H9 (cell line): ENCODE measurements around the gene DCLRE1A. TPM values are rescaled to one million over a fixed set of nuclear protein-coding genes. Genes with fewer than 3 reads are reported as not detected.

ENCODE experiments used
- DNase-seq: peaks from one replicate; pipeline ENCODE4 v3.0.0-alpha.2; 2017
- H2AFZ ChIP-seq: one replicate; pipeline ENCODE4 v1.6.1; 2013; ENCODE audit warnings: mild to moderate bottlenecking, low read length, control low read depth, moderate library complexity
- H2AK5ac ChIP-seq: 2 replicates; pipeline ENCODE4 v1.6.1; 2013; ENCODE audit warnings: low read length, control low read depth, mixed read lengths; ENCODE audit not compliant: insufficient read length
- H2BK120ac ChIP-seq: one replicate; pipeline ENCODE4 v1.6.1; 2013; ENCODE audit warnings: low read depth, mild to moderate bottlenecking, low read length, control low read depth, inconsistent platforms; ENCODE audit not compliant: poor library complexity, severe bottlenecking
- H2BK12ac ChIP-seq: 2 replicates; pipeline ENCODE4 v1.6.1; 2013; ENCODE audit warnings: low read length, control low read depth, mixed read lengths, low read depth; ENCODE audit not compliant: insufficient read length
- H2BK15ac ChIP-seq: 2 replicates; pipeline ENCODE4 v1.6.1; 2013; ENCODE audit warnings: low read depth, low read length, control low read depth
- H2BK20ac ChIP-seq: one replicate; pipeline ENCODE4 v1.6.1; 2013; ENCODE audit warnings: low read depth, mild to moderate bottlenecking, low read length, control low read depth, inconsistent platforms; ENCODE audit not compliant: poor library complexity, severe bottlenecking
- H2BK5ac ChIP-seq: 2 replicates; pipeline ENCODE4 v1.6.1; 2013; ENCODE audit warnings: low read length, control low read depth, mixed read lengths; ENCODE audit not compliant: insufficient read length
- H3K14ac ChIP-seq: 2 replicates; pipeline ENCODE4 v1.6.1; 2013; ENCODE audit warnings: low read length, control low read depth; ENCODE audit not compliant: insufficient read depth
- H3K18ac ChIP-seq: 2 replicates; pipeline ENCODE4 v1.6.1; 2013; ENCODE audit warnings: low read depth, mild to moderate bottlenecking, mixed read lengths, low read length, control low read depth; ENCODE audit not compliant: insufficient read length
- H3K23ac ChIP-seq: 2 replicates; pipeline ENCODE4 v1.6.1; 2013; ENCODE audit warnings: low read length, control low read depth, mixed read lengths, low read depth; ENCODE audit not compliant: insufficient read length
- H3K23me2 ChIP-seq: 2 replicates; pipeline ENCODE4 v1.6.1; 2013; ENCODE audit warnings: low read depth, mild to moderate bottlenecking, mixed read lengths, low read length, control low read depth; ENCODE audit not compliant: insufficient read length, poor library complexity, severe bottlenecking
- H3K27ac ChIP-seq: 2 replicates; pipeline ENCODE4 v1.5.1; 2013; ENCODE audit warnings: low read length, control low read depth, mixed read lengths, low read depth; ENCODE audit not compliant: insufficient read length
- H3K27me3 ChIP-seq: 2 replicates; pipeline ENCODE4 v1.6.1; 2013; ENCODE audit warnings: low read length, control low read depth, inconsistent platforms; ENCODE audit not compliant: insufficient read depth
- H3K4ac ChIP-seq: 2 replicates; pipeline ENCODE4 v1.6.1; 2013; ENCODE audit warnings: low read depth, mild to moderate bottlenecking, control low read depth, inconsistent platforms, low read length, moderate library complexity
- H3K4me1 ChIP-seq: 2 replicates; pipeline ENCODE4 v1.6.1; 2013; ENCODE audit warnings: low read length, control low read depth, inconsistent platforms; ENCODE audit not compliant: insufficient read depth
- H3K4me2 ChIP-seq: 2 replicates; pipeline ENCODE4 v1.6.1; 2013; ENCODE audit warnings: low read length, control low read depth, mixed read lengths; ENCODE audit not compliant: insufficient read length, insufficient read depth
- H3K56ac ChIP-seq: 2 replicates; pipeline ENCODE4 v1.6.1; 2013; ENCODE audit warnings: low read depth, mild to moderate bottlenecking, mixed read lengths, low read length, control low read depth; ENCODE audit not compliant: insufficient read length
- H3K79me1 ChIP-seq: 2 replicates; pipeline ENCODE4 v1.6.1; 2013; ENCODE audit warnings: low read depth, mild to moderate bottlenecking, moderate library complexity, low read length, control low read depth, inconsistent platforms; ENCODE audit not compliant: insufficient read depth, poor library complexity, severe bottlenecking
- H3K79me2 ChIP-seq: 2 replicates; pipeline ENCODE4 v1.6.1; 2013; ENCODE audit warnings: low read length, control low read depth, inconsistent platforms; ENCODE audit not compliant: insufficient read depth
- H3K9ac ChIP-seq: 2 replicates; pipeline ENCODE4 v1.6.1; 2013; ENCODE audit warnings: low read length, control low read depth, mixed read lengths; ENCODE audit not compliant: insufficient read length; ENCODE audit errors: extremely low read depth
- H3K9me3 ChIP-seq: one replicate; pipeline ENCODE4 v1.6.1; 2013; ENCODE audit warnings: low read depth, low read length, inconsistent platforms; ENCODE audit not compliant: control insufficient read depth
- H3T11ph ChIP-seq: one replicate; pipeline ENCODE4 v1.6.1; 2013; ENCODE audit warnings: mild to moderate bottlenecking, low read length, control low read depth, inconsistent platforms
- H4K20me1 ChIP-seq: one replicate; pipeline ENCODE4 v1.6.1; 2013; ENCODE audit not compliant: control insufficient read depth, insufficient read length, insufficient read depth
- H4K5ac ChIP-seq: 2 replicates; pipeline ENCODE4 v1.6.1; 2013; ENCODE audit warnings: low read depth, mild to moderate bottlenecking, mixed read lengths, low read length, control low read depth; ENCODE audit not compliant: insufficient read length
- H4K8ac ChIP-seq: replicated peaks from 2 replicates; pipeline ENCODE4 v1.6.1; 2013; ENCODE audit warnings: low read length, control low read depth, mixed read lengths, low read depth; ENCODE audit not compliant: insufficient read length
- H4K91ac ChIP-seq: 2 replicates; pipeline ENCODE4 v1.6.1; 2013; ENCODE audit warnings: low read depth, mild to moderate bottlenecking, moderate library complexity, mixed read lengths, low read length, control low read depth; ENCODE audit not compliant: insufficient read length
- H3K27ac Mint-ChIP-seq, 3 experiments: 2 replicates in 2 of 3; 3 replicates in 1 of 3; pipeline ENCODE4 v1.8.0; 2020 to 2021; ENCODE audit warnings: mixed read lengths in 3 of 3, mild to moderate bottlenecking in 1 of 3, moderate library complexity in 1 of 3
- H3K27me3 Mint-ChIP-seq: 2 replicates; pipeline ENCODE4 v1.8.0; 2021; ENCODE audit warnings: low read depth, mild to moderate bottlenecking, moderate library complexity, mixed read lengths
- H3K36me3 Mint-ChIP-seq, 3 experiments: 2 replicates in 2 of 3; 3 replicates in 1 of 3; pipeline ENCODE4 v1.8.0; 2020 to 2021; ENCODE audit warnings: low read depth in 3 of 3, mixed read lengths in 3 of 3; ENCODE audit not compliant: insufficient read depth in 1 of 3
- H3K4me1 Mint-ChIP-seq, 2 experiments: 2 replicates each; pipeline ENCODE4 v1.8.0; 2020; ENCODE audit warnings: mixed read lengths in 2 of 2
- H3K4me3 Mint-ChIP-seq, 2 experiments: 2 replicates in 1 of 2; 3 replicates in 1 of 2; pipeline ENCODE4 v1.8.0; 2020 to 2021; ENCODE audit warnings: mild to moderate bottlenecking in 2 of 2, mixed read lengths in 2 of 2, moderate library complexity in 1 of 2
- H3K9me3 Mint-ChIP-seq, 2 experiments: 2 replicates in 1 of 2; 3 replicates in 1 of 2; pipeline ENCODE4 v1.8.0; 2020; ENCODE audit warnings: mild to moderate bottlenecking in 2 of 2, mixed read lengths in 2 of 2, moderate library complexity in 1 of 2
- CTCF ChIP-seq: fragments of 200-600 bp; sonication (generic); conservative IDR thresholded peaks from 3 replicates; pipeline ENCODE4 v1.8.0; 2021; ENCODE audit warnings: antibody characterized with exemption, mild to moderate bottlenecking
- WGBS: extraction: QIAGEN DNeasy Blood & Tissue Kit; methylation state at CpG from one replicate; pipeline ENCODE4 v1.1.7; 2013; ENCODE audit warnings: missing lambda C conversion rate, low lambda C conversion rate, mixed read lengths; ENCODE audit not compliant: insufficient read length; ENCODE audit errors: extremely low coverage; 5-methylcytosine and 5-hydroxymethylcytosine counted together
- total RNA-seq: library from RNA; stranded (reverse); gene quantifications from 2 replicates; pipeline ENCODE4 v1.2.1, GENCODE V29; 2021

DCLRE1A gene
- total RNA-seq, 1 experiment from 2014 or later, result 9.9 TPM

GRCh38 chr10:113788604-113789083, 65.2 kb downstream of the DCLRE1A start:
- Histone ChIP-seq H4K20me1 (no peaks in the 10 kb centered on the region), H3K18ac (no peak overlapping the region), H2AK5ac (no peak overlapping the region), H2BK5ac (no peak overlapping the region), H3K27me3 (no peaks in the 10 kb centered on the region), H3K9ac (no peak overlapping the region), H2BK15ac (no peak overlapping the region), H3K14ac (no peak overlapping the region), H3K23me2 (no peaks in the 10 kb centered on the region), H2BK120ac (no peak overlapping the region), H3K23ac (no peak overlapping the region), H3K79me1 (no peaks in the 10 kb centered on the region), H3K4me2 (no peak overlapping the region), H3K56ac (no peak overlapping the region), H2BK12ac (no peak overlapping the region), H4K8ac (no peak overlapping the region), H4K91ac (no peak overlapping the region), H3K27ac (no peak overlapping the region), H2AFZ (no peak overlapping the region), H3K79me2 (no peaks in the 10 kb centered on the region), H2BK20ac (no peak overlapping the region), H4K5ac (no peak overlapping the region), H3T11ph (no peak overlapping the region), H3K4ac (no peak overlapping the region), H3K4me1 (no peaks in the 10 kb centered on the region), H3K9me3 (no peaks in the 10 kb centered on the region)
- Mint-ChIP-seq H3K27me3 (no peaks in the 10 kb centered on the region; the same call in 1 of the 2 replicates), H3K4me1 (0 out of 4 replicates have a peak, but pooled peaks cover 0 to 2% of the 10 kb centered on the region in 2 experiments), H3K4me3 (no peak overlapping the region), H3K36me3 (no peaks in the 10 kb centered on the region; a peak in 1 of 7 replicates), H3K9me3 (peaks cover 0 to 3% of the 10 kb centered on the region in 2 experiments; a peak in 2 of 5 replicates), H3K27ac (no peak overlapping the region)
- DNase-seq, result no peak
- TF ChIP-seq CTCF, result no peak
- no CpG with 5 or more reads among the region's 9 CpGs for WGBS

Other genes with a start within 250 kb of the DCLRE1A start
- gene NRAP, start 190.0 kb downstream of the DCLRE1A start, total RNA-seq, result 0.04 TPM in 1 of 2 replicates, not detected in the other
- 4.7 and 4.8 TPM in 2 replicates for gene CASP7, start 174.2 kb downstream of the DCLRE1A start, total RNA-seq
- gene PLEKHS1, start 102.4 kb downstream of the DCLRE1A start, total RNA-seq, result not detected in 2 replicates
- gene NHLRC2, start 579 bp upstream of the DCLRE1A start, total RNA-seq, result 30.9 and 31.2 TPM in 2 replicates
- 0.13 TPM in 1 of 2 replicates, not detected in the other for gene ADRB1, start 189.8 kb upstream of the DCLRE1A start, total RNA-seq